ENCODE data around the gene KRTAP1-4. TPM values are rescaled to one million over a fixed set of nuclear protein-coding genes. Genes with fewer than 3 reads are reported as not detected.

The KRTAP1-4 gene
- total and polyA plus RNA-seq, 2 of the 4 experiments (the other 2 are of a cell fraction): not detected

DNA sequence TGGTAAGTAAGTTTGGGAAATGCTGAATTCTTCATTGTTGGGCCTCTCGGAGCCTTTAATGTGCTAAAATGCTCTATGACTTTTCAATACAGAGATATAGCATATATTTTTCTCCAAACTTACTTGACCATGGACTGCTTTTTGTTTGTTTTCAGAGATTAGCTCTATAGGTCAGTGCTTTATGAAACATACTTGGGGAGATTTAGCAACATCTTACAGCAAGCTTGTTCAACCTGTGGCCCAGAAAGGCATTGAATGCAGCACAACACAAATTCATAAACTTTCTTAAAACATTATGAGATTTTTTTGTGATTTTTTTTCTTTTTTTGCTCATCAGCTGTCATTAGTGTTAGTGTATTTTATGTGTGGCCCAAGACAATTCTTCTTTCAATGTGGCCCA is 20.1 kb downstream of the KRTAP1-4 start:
- no peak overlapping the region for H2BK5ac ChIP-seq (ENCODE audit: low read depth, low read length, poor library complexity, severe bottlenecking)
- no peak overlapping the region for H2BK15ac ChIP-seq (ENCODE audit: low read depth, low read length)
- no peak overlapping the region for H3K27ac ChIP-seq (ENCODE audit: insufficient read depth, low read length)
- H4K20me1 ChIP-seq (ENCODE audit: insufficient read depth, low read length): no peaks in the 10 kb centered on the region
- H3K36me3 ChIP-seq (ENCODE audit: control insufficient read depth, insufficient read depth, low read length): no peaks in the 10 kb centered on the region
- H4K91ac ChIP-seq (ENCODE audit: insufficient read depth, low read depth, low read length): no peak overlapping the region
- ChIA-PET CTCF (interaction anchor here (0.9 kb wide), 1 partner anchor 11 kb away, joined by 3 read pairs; no protein-coding TSS in a partner anchor), POLR2A (ENCODE audit: unreplicated experiment) (no interaction called here)
- in situ Hi-C loops (cut with MboI; ENCODE audit: low sequenced_read_pairs) (no loop called here), dilution Hi-C loops (cut with HindIII; ENCODE audit: low sequenced_read_pairs, unreplicated experiment) (no loop called here), intact Hi-C loops (cut with micrococcal nuclease) (no loop called here)
- H3K14ac ChIP-seq (replicated peaks; ENCODE audit: low read depth, low read length): no peak overlapping the region
- no peak overlapping the region for H2BK120ac ChIP-seq (ENCODE audit: low read depth, low read length)
- H2AK5ac ChIP-seq (ENCODE audit: low read depth, low read length): no peak overlapping the region
- no peak overlapping the region for H3K4ac ChIP-seq (ENCODE audit: low read depth, low read length)
- no peak overlapping the region for H3K4me3 ChIP-seq (ENCODE audit: insufficient read depth, low read depth, low read length)
- no peaks in the 10 kb centered on the region; the same call in 1 of the 2 replicates for H3K9me1 ChIP-seq (ENCODE audit: insufficient read depth, low read length)
- TF ChIP-seq CEBPB (IDR thresholded peaks at IDR 0.05; ENCODE audit: low read depth, low read length) (no peak), CHD1 (IDR thresholded peaks at IDR 0.05; ENCODE audit: low read depth, low read length) (no peak), RAD21 (IDR thresholded peaks at IDR 0.05; ENCODE audit: low read length) (no peak), BHLHE40 (IDR thresholded peaks at IDR 0.05; ENCODE audit: low read depth, low read length) (no peak), RCOR1 (IDR thresholded peaks at IDR 0.05; ENCODE audit: insufficient replicate concordance, low read length) (no peak), FOS (IDR thresholded peaks at IDR 0.05; ENCODE audit: low read depth, low read length) (no peak)
- TF ChIP-seq, protein P1, sequence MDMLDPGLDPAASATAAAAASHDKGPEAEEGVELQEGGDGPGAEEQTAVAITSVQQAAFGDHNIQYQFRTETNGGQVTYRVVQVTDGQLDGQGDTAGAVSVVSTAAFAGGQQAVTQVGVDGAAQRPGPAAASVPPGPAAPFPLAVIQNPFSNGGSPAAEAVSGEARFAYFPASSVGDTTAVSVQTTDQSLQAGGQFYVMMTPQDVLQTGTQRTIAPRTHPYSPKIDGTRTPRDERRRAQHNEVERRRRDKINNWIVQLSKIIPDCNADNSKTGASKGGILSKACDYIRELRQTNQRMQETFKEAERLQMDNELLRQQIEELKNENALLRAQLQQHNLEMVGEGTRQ (IDR thresholded peaks at IDR 0.05; ENCODE audit: low read depth, low read length): no peak
- no peak overlapping the region for H3K18ac ChIP-seq (ENCODE audit: low read depth, low read length)
- DNase-seq: no peak
- no peak overlapping the region for H3K23ac ChIP-seq (ENCODE audit: low read depth, low read length)
- H4K5ac ChIP-seq (ENCODE audit: low read depth, low read length): no peak overlapping the region
- H2BK20ac ChIP-seq (ENCODE audit: low read depth, low read length): no peak overlapping the region
- no peak overlapping the region for H3K9ac ChIP-seq (ENCODE audit: low read depth, low read length)
- no peak overlapping the region for H3K56ac ChIP-seq (ENCODE audit: extremely low read depth, insufficient read depth, low read length)
- WGBS, 2 experiments (ENCODE audit: extremely low coverage in 2 of 2, insufficient read length in 1 of 2): no CpG with 5 or more reads among the region's 1 CpG
- peaks cover 1% of the 10 kb centered on the region; the same call in 1 of the 2 replicates for H3K4me1 ChIP-seq (ENCODE audit: control insufficient read depth, insufficient read depth, low read length)
- BruUV-seq (replicated peaks): no TSS peak
- no peaks in the 10 kb centered on the region for H3K79me1 ChIP-seq (ENCODE audit: low read depth in 1 of 2, low read length in 2 of 2)
- no peaks in the 10 kb centered on the region for H3K9me3 ChIP-seq (ENCODE audit: control insufficient read depth, insufficient read depth, low read length)
- no peak overlapping the region for H2AK9ac ChIP-seq (replicated peaks; ENCODE audit: low read depth, low read length, poor library complexity)
- no peak overlapping the region for H4K8ac ChIP-seq (ENCODE audit: low read depth in 2 of 2, low read length in 2 of 2)
- H2AFZ ChIP-seq (replicated peaks; ENCODE audit: low read length, poor library complexity): no peak overlapping the region
- ATAC-seq (ENCODE audit: low read depth): no peak
- no peak overlapping the region for H3K4me2 ChIP-seq (ENCODE audit: low read depth, low read length)
- H3K27me3 ChIP-seq (ENCODE audit: control insufficient read depth, insufficient read depth, low read length): no peaks in the 10 kb centered on the region

Data from IMR-90 (cell line).